GM18861 (cell line): ENCODE measurements around the gene SNORC.

Experiments
- ATAC-seq: cut with Tn5 transposase; IDR thresholded peaks from one replicate; pipeline ENCODE4 v1.9.1; 2021; ENCODE audit not compliant: unreplicated experiment

SNORC gene

DNA sequence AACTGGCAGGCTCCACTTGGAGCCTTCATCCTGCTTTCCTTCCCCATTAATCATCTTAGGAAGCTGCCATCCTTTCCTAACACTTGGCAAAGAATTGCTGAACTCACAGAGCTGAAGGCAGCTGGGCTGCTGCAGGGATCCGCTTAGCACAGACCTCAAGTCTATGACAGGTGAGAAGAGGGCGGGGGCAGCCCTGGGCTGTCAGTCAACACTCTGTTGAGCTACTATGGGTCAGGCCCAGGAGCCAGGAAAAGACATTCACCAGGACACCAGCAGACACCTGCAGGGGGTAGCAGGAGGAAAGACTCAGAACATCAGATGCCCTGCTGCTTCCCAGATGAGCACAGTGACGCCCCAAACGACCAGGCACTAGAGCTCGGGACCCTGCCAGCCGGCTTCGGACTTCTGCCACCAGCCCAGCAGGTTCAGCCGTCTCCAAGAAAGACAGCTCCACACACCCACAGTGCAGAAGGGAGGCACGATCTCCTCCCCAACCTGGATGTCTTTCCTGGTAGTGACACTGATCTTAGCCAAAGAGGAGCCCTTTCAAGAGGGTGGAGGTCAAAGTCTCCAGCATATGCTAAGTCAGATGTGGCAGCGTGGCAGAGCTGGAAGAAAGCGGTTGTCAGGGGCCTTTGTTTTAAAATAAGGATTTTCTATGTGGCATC, 55.2 kb downstream of the SNORC start:
- no peak for ATAC-seq

DNA sequence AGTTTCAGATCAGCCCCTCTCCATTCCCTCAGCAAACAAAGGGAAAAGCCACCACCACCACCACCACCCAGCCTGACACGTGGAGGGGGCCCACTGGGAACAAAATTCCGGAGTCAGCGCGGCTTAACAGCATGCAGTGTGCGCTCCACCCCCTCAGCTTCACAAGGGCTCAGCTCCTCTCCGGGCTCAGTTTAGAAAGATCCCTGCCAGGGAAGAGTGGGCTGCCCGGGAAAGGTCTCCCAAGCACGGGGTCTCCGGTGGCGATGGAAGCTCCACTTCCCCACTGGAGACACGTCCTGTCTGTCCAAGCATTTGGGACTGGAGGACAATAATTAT, 55.7 kb downstream of the SNORC start:
- ATAC-seq: no peak

DNA sequence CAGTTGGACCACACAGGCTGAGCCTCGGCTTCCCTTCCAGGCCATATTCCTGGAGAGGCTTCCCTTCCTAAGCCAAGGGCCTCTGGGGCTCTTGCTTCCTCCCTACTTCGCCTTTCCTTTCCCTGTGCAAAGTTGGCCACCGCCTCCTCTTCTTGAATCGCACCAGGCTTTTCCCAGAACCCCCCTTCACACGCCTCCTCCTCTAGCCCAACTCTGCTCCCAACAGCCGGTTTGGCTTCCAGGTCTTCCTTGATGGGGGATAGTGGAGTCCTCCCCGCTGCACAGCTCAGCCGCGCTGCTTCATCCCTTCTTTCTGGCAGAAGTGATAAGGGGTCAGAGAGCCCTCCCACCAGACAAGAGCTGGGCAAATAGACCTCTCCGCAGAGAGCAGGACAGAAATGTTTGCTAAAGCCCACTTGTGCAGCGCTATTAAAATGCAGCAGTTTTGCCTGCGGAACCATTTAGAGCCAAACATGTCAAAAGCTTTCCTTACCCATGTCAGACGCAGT, 56.4 kb downstream of the SNORC start:
- ATAC-seq: no peak

DNA sequence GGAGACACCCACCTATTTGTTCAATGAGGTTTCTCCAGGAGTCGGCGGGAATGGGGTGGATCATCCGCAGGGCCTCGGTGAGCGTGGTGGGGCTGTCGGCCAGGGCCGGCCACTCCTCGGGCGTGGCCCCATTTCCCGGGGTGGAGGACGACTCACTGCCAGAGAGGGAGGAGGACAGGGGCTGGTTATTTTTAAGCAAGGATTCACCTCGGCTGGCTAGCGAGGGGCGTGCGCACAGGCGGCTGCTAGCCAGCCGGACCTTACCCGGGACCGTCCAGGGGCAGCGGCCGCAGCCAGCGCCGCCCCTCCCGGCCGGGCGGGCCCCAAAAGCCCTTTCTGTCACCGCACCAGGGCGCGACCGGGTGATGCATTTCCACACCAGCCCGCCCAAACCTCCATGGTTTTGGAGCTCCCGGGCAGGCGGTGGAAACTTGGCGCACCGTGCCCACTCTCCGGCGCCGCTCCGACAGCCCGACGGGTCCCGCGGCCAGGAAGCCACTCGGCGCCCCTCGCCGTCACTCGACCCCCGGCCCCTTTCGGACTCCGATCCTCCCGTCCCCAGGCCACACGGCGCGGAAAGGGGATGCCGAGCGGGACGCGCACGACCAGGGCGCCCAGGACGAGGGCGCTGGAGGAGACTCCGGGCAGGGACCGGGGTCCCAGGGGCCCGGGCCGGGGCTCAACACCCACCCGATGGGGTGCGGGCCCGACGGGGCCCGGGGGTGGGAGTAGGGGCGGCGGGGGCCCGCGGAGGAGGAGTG, 57.1 kb downstream of the SNORC start:
- ATAC-seq: no peak

DNA sequence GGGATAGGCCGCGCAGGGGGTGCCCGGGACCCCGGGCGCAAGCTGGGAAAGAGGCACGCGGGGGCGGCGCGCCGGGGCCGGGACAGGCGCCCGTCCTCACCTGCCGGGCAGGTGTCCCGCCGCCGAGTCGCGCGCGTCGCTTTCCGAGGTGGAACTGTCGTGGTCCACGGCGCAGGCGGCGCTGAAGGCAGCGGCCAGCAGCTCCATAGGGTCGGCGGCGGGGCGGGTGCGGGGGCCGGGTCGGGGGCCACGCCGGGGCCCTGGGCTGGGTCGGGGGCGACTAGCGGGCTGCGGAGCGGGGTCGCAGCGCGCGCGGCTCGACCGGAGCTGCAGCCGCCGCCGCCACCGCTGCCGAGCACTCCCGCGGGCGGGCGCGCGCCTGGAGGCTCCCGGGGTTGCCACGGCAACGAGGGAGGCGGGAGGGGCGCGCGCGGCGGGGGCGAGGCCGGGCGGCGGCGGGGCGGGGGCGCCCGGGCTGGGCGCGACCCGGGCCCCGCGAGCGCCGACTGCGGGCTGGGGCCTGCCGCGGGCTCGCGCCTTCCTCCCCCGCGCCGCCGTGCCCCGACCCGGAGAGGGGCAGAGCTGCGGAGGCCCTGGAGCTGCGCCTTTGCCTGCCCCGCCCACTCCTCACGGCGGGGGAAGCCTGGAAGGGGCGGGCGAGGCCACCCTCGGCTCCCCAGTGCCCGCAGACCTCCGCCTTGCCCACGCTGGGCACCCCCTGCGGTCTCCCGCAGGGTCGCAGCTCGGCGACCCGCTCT, 57.9 kb downstream of the SNORC start:
- no peak for ATAC-seq
